ENCODE measurements around the gene UGT1A10.
"Not testable (repeated sequence)": the region's sequence is repeated elsewhere in the genome, so short reads cannot be mapped to it uniquely, and the experiment has no call there.

Gene UGT1A10

DNA sequence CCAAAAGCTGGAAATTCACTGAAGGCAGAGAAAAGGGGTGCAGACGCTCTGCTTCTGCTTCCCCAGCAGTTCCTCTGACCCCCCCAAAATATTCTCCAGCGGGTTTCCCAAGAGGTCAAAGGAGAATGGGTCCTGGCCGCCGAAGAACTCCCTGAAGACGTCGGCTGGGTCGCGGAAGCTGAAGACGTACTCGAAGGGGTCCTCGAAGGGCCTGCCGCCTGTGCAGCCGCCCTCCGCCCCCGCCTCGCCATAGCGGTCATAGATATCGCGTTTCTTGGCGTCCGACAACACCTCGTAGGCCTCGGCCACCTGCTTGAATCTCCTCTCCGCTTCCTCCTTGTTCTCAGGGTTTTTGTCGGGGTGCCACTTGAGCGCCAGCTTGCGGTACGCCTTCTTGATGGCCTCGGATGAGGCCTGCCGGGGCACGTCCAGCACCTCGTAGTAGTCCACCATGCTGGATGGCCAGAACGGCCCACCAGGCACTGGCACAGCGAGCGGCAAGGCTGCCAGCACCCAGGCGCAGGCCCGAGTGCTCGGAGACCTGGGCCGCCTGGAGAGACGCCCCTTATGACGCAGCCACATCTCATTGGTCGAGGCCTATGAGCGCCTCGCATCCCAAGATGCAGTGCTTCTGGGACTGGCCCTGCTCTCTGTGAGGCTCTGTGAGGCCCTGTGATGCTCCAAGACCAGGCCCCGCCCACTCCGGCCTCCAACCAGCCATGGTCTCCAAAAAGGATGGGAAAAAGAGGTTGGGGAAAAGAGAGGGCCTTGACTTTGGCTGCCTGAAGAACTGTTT, 107.4 kb downstream of the UGT1A10 start:
- DNase-seq (ENCODE audit: low spot score), result no peak

DNA sequence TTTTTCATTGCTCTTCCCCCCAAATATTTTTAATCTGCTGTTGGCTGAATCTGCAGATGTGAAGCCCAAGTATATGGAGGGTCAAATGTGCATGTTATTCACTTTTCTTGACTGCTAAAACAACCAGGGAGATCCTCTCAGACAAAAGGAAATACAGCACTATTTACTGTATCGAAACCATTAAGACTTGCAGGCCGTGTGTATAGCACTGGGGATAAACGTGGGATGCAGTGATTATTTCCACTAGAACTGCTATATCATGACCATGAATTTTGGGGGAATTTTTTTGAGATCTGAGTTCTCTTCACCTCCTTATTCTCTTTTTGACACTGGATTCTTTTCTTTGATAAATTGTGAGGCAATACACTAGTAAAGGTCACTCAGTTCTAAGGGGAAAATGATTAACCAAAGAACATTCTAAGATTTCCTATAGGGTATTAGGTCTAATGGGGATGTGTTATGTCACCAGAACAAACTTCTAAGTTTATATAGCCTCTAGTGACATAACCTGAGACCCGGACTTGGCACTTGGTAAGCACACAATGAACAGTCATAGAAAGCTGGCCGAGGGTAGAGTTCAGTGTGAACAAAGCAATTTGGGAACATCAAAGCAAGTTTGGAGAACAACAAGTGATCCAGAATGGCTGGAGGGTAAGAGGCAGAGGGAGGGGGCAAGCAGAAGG, 109.0 kb downstream of the UGT1A10 start:
- no peak for DNase-seq (ENCODE audit: low spot score)

DNA sequence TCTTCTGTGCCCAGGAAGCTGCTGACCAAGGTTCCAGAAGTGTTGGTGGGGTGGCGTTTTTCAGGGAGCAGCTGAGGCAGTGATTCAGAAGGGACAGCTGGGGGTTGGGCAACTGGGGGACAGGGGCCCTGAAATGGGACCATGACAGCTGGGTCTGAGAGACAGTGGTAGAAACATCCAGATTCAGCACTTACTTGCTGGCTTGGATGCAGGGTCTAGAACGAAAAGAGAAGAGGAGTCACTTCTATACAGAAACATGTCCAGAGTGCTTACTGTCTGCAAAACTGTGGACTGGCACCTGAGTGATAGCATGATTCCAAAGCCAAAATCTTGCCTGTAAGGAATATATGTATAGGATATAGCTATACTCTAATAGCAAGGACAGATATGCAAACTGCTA, 109.6 kb downstream of the UGT1A10 start:
- not testable (repeated sequence) for DNase-seq (ENCODE audit: low spot score)

DNA sequence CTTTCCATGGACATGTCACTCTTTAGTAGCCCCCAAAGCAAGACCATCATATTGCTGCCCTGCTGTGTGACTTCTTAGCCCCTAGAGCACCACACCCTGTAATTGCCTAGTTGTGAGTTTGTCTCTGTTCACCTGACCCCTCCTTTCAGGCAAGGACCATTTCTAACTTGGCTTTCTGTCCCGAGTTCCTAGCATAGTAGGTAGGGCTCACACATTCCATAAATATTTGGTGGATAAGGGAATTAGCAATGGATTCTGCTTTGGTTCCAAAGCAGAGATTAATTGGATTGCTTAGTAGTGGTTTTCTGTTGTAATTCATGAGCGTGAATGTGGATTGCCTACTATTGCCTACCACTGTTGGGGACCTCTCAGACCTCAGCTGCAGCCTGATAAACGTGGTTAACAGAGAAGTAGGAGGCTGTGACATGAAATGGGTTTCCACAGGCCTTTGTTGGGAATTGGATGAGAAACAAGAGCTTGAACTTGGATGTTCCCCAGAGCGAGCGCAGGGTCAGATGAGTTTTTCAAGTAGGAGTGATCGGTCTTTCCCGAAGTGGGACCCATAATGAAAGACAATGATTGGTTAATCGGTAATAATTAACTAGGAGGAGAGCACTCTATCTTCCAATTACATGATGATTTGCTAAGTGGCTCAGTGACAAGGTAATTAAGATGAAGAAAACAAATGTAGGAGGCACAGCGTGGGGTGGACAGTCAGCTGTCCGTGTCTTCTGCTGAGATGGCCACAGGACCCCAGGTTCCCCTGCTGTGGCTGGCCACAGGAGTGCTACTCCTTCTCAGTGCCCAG, 110.4 kb downstream of the UGT1A10 start:
- DNase-seq (ENCODE audit: low spot score), result no peak

DNA sequence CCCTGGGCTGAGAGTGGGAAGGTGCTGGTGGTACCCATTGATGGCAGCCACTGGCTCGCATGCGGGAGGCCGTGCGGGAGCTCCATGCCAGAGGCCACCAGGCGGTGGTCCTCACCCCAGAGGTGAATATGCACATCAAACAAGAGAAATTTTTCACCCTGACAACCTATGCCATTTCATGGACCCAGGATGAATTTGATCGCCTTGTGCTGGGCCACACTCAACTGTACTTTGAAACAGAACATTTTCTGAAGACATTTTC, 111.0 kb downstream of the UGT1A10 start:
- no peak for DNase-seq (ENCODE audit: low spot score)

DNA sequence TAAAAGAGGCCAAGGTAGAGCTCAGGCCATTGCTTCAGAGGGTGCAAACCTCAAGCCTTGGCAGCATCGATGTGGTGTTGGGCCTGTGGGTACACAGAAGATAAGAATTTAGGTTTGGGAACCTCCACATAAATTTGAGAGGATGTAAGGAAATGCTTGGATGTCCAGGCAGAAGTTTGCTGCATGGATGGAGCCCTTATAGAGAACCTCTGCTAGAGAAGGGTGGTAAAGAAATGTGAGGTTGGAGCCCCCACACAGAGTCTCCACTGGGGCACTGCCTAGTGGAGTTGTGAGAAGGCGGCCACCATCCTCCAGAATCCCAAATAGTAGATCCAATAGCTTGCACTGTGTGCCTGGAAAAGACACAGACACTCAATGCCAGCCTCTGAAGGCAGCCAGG, 114.4 kb downstream of the UGT1A10 start:
- not testable (repeated sequence) for DNase-seq (ENCODE audit: low spot score)

DNA sequence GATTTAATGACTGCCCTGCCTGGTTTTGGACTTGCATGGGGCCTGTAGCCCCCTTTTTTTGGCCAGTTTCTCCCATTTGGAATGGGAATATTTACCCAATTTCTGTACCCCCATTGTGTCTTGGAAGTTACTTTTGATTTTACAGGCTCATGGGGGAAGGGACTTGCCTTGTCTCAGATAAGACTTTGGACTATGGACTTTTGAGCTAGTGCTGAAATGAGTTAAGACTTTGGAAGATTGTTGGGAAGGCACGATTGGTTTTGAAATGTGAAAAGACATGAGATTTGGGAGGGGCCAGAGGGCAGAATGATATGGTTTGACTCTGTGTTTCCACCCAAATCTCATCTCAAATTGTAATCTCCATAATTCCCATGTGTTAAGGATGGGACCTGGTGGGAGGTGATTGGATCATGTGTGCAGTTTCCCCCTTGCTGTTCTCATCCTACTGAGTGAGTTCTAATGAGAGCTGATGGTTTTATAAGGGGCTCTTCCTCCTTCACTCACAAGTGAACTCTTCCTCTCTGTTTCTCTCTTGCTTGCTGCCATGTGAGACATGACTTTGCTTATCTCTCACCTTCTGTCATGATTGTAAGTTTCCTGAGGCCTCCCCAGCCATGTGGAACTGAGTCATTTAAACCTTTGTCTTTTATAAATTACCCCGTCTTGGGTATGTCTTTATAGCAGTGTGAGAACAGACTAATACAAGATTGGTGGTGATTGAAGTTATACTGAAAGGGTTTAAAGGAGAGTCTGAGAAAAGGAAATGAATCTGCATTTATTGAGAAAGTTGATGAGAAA, 115.2 kb downstream of the UGT1A10 start:
- not testable (repeated sequence) for DNase-seq (ENCODE audit: low spot score)

DNA sequence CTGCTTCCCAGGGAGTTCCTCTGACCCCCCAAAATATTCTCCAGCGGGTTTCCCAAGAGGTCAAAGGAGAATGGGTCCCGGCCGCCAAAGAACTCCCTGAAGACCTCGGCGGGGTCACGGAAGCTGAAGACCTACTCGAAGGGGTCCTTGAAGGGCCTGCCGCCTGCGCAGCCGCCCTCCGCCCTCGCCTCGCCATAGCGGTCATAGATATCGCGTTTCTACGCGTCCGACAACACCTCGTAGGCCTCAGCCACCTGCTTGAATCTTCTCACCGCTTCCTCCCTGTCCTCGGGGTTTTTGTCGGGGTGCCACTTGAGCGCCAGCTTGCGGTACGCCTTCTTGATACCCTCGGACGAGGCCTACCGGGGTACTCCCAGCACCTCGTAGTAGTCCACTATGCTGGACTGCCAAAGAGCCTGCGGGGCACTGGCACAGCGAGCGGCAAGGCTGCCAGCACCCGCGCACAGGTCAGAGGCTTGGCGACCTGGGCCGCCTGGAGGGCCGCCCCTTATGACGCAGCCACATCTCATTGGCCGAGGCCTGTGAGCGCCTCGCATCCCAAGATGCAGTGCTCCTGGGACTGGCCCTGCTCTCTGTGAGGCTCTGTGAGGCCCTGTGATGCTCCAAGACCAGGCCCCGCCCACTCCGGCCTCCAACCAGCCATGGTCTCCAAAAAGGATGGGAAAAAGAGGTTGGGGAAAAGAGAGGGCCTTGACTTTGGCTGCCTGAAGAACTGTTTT, 118.8 kb downstream of the UGT1A10 start:
- DNase-seq (ENCODE audit: low spot score), result no peak

DNA sequence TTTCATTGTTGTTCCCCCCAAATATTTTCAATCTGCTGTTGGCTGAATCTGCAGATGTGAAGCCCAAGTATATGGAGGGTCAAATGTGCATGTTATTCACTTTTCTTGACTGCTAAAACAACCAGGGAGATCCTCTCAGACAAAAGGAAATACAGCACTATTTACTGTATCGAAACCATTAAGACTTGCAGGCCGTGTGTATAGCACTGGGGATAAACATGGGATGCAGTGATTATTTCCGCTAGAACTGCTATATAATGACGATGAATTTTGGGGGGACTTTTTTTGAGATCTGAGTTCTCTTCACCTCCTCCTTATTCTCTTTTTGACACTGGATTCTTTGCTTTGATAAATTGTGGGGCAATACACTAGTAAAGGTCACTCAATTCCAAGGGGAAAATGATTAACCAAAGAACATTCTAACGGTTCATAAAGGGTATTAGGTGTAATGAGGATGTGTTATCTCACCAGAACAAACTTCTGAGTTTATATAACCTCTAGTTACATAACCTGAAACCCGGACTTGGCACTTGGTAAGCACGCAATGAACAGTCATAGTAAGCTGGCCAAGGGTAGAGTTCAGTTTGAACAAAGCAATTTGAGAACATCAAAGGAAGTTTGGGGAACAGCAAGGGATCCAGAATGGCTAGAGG, 120.3 kb downstream of the UGT1A10 start:
- DNase-seq (ENCODE audit: low spot score), result no peak

DNA sequence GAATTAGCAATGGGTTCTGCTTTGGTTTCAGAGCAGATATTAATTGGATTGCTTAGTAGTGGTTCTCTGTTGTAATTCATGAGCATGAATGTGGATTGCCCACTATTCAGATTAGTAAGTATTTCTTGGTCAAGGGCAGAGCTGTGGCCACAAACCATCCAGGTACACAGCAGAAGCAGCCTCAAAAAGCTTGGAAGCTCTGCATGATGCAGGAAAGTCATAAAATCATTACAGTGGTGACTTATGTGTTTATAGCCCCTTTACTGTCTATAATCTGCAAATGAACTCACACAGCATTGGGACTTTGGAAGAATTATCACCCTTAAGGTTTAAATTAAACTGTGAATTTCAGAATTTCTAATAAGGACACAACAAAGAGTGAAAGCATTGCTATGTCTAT, 121.9 kb downstream of the UGT1A10 start:
- DNase-seq (ENCODE audit: low spot score), result no peak

DNA sequence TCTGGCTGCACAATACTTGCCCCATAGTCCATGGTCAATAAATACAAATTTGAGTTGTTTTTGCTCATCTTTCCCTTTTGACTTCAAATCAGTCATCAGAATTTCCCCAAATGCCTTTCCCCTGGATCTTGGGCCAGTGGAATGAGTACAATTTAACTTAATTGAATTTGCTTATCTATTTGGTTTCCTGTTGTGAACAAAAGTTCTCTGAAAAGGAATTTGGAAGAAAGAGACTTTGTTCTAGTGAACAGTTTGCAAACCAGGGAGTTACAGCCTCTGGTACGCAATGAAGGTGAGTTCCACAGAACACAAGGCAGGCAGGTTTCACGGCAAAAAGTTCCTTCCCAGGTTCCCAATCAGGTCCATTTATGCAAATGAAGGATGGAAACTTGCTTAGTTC, 122.6 kb downstream of the UGT1A10 start:
- no peak for DNase-seq (ENCODE audit: low spot score)

DNA sequence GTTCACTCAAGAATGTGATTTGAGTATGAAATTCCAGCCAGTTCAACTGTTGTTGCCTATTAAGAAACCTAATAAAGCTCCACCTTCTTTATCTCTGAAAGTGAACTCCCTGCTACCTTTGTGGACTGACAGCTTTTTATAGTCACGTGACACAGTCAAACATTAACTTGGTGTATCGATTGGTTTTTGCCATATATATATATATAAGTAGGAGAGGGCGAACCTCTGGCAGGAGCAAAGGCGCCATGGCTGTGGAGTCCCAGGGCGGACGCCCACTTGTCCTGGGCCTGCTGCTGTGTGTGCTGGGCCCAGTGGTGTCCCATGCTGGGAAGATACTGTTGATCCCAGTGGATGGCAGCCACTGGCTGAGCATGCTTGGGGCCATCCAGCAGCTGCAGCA, 123.8 kb downstream of the UGT1A10 start, which contains the start of gene UGT1A1:
Gene UGT1A1 (plus strand): TSS at position 228 of the 400 bp plus-strand sequence. CDS start 18 bp downstream, at position 246.
- DNase-seq (ENCODE audit: low spot score), result no peak

DNA sequence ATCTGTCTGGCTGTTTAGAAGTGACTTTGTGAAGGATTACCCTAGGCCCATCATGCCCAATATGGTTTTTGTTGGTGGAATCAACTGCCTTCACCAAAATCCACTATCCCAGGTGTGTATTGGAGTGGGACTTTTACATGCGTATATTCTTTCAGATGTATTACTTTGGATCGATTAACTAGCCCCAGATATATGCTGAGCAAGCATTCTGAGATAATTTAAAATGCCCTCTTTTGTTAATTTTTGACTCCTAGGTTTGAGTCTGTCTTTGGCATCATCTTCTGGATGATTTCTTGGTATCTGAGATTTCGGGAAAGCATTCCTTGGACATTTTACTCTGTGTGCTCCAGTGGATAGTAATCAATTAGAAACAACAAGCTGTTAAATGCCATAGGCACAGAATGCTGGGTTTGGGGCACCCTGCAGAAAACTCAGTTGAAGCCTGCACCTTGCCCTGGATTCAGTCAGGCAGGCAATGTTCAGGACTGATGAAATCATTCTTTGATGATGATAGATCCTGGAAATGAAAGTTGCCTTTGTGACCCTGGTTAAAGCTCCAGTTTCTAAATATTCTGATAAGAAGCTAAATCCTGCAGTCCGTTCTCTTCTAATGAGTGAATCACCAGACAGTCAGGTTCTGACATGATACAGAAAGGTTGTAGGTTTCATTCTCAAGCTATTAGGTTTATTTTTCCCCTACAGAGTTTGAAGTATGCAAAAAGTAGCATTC, 125.0 kb downstream of the UGT1A10 start:
- no peak for DNase-seq (ENCODE audit: low spot score)

DNA sequence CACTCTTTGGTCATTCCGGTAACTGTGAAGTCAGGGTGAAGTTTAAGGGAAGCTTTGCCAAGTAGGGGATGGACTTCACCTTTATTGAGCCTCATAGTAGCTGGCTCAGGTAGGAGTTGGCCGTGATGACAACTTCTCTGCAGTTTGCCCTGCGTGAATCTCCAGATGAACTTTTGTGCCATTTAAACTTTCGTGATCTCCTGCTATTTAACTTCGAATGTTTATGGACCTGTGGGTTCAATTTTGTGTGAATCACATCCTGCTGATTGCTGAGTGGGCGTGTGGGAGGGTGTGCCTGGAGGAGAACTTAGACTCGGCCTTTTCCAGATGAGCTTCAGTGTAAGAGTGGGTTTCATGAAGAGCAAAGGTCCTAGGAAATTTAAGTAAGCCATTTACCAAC, 128.0 kb downstream of the UGT1A10 start:
- no peak for DNase-seq (ENCODE audit: low spot score)

DNA sequence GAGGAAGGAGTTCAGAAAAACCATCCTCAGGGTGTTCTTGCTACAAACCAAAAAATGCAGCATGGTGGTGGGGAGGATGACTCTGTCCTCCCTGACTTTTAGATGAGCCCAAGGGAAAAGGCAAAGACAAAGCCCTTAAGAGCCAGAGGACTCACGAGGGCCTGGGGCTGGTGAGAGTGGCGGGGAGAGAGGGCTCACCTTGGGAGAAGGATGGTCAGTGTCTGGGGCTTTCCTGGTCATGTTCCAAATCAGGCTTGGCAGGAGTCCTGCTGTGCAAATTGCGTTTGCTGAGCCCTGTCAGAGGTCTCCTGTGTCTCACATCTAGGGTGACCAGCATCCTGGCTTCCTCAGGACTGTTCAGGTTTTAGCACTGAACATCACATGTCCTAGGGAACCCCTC, 128.5 kb downstream of the UGT1A10 start:
- DNase-seq (ENCODE audit: low spot score), result no peak

DNA sequence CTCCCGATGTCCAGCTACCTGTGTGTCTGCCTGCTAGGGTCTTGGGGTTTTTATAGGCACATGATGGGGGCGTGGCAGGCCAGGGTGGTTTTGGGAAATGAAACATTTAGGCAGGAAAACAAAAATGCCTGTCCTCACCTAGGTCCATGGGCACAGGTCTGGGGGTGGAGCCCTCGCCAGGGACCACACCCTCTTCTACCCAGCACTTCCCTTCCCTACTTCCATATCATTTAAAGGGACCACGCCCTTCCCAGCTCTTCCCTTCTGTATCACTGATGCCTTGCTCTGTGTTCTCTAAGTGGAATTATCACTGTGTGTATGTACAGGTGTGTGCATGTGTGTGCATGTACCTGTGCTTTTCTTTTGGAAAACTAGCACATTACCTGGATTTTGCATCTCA, 130.2 kb downstream of the UGT1A10 start:
- DNase-seq (ENCODE audit: low spot score), result no peak

DNA sequence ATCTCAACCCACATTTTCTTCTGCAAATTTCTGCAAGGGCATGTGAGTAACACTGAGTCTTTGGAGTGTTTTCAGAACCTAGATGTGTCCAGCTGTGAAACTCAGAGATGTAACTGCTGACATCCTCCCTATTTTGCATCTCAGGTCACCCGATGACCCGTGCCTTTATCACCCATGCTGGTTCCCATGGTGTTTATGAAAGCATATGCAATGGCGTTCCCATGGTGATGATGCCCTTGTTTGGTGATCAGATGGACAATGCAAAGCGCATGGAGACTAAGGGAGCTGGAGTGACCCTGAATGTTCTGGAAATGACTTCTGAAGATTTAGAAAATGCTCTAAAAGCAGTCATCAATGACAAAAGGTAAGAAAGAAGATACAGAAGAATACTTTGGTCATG, 131.8 kb downstream of the UGT1A10 start:
- no peak for DNase-seq (ENCODE audit: low spot score)

DNA sequence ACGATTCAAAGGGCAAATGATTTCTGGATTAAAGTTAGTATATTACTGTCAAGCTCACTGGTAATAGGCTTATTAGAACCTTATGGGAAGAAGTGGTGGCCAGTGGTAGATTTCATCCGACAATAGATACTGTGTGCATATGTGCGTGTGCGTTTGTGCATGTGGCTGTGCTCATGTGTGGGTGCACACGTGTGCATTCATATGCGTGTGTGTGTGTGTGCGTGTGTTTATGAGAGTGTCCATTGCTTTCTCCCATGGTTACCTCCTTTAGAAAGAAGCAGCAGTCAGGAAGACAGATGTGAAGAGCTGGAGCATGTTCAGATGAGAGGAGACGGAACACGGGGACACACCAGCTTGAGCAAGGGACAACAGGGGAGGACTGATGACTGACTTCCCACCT, 133.0 kb downstream of the UGT1A10 start:
- DNase-seq (ENCODE audit: low spot score), result no peak

DNA sequence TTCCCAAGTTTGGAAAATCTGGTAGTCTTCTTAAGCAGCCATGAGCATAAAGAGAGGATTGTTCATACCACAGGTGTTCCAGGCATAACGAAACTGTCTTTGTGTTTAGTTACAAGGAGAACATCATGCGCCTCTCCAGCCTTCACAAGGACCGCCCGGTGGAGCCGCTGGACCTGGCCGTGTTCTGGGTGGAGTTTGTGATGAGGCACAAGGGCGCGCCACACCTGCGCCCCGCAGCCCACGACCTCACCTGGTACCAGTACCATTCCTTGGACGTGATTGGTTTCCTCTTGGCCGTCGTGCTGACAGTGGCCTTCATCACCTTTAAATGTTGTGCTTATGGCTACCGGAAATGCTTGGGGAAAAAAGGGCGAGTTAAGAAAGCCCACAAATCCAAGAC, 135.9 kb downstream of the UGT1A10 start:
- DNase-seq (ENCODE audit: low spot score), result no peak

DNA sequence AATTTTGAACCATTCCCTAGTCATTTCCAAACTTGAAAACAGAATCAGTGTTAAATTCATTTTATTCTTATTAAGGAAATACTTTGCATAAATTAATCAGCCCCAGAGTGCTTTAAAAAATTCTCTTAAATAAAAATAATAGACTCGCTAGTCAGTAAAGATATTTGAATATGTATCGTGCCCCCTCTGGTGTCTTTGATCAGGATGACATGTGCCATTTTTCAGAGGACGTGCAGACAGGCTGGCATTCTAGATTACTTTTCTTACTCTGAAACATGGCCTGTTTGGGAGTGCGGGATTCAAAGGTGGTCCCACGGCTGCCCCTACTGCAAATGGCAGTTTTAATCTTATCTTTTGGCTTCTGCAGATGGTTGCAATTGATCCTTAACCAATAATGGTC, 136.3 kb downstream of the UGT1A10 start:
- no peak for DNase-seq (ENCODE audit: low spot score)

Data from CD4-positive, alpha-beta T cell treated with Interleukin-15 for 4 hours (primary cell).